Activated naive CD4-positive, alpha-beta T cell treated with anti-CD3 and anti-CD28 coated beads, Interleukin-2, amount 50 U/mL, for 16 hours (primary cell): Measurements from ENCODE around the gene ZFYVE28.

Experiments used
- DNase-seq: peaks from one replicate; pipeline ENCODE4 v3.0.0-alpha.2; 2020

The ZFYVE28 gene

DNA sequence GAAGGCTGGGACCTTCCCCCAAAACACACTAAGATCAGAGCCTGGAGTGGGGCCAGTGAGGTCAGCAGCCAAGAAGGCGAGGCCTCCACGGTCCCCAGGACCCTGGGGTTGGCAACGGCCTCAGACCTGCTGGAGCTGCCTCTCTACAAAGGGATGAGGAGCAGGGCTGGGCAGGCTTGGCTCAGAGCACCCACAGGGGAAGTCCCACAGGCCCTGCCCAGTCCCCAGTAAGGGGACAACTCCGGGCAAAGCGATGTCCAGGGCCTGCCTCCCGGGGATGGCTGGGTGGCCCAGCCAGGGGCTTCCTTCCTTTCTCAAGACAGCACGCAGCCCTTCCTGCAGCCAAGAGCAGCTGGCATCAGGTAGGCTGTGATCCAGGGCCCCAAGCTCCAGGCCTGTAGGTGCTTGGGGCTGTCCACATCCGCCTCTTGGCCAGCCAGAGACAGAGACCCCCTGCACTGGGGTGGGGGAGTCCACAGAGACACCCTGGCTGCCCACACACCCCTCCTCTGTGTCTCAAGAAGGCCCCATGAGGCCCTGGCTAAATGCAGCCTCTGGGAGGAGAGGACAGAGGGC lies 162.2 kb downstream of the ZFYVE28 start:
- no peak for DNase-seq

GRCh38 chr4:2255501-2256155 lies 162.8 kb downstream of the ZFYVE28 start:
- DNase-seq: no peak

DNA sequence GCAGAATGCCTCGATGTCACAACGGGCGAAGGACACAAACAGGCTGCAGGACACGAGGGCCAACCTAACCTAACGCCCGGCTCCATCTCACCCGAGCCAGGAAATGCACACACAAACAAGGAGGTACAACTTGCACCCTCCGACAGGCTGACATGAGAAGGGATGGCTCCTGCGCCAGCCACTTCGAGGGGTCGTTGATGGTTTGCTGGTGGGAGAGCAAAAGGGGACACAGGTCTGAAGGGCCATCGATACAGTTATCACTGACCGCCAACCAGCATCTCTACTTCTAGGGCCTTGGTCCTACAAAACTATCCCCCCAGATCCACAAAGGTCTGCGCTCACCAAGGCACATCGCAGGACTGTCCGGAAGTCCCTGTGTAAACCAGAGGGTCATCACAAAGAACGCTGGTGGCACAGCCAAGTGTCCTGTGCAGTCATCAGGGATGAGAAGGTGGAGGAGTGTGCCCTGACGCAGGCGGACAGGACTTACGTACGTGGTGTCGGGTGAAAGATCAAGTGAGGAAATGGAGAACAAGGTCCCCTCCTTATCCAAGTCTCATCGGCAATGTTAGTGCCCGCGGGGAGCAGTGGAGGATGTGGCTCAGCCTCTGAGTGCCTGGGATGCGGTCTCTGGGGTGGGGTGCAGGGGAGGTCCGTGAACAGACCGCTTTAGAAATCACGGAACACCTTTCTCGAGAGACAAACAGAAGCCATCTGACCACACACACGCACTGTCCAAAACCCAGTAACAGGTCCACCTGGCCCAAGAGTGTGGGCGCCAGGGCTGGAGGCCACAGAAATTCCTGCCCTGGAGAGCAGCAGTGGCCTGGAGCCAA lies 163.6 kb downstream of the ZFYVE28 start:
- no peak for DNase-seq

DNA sequence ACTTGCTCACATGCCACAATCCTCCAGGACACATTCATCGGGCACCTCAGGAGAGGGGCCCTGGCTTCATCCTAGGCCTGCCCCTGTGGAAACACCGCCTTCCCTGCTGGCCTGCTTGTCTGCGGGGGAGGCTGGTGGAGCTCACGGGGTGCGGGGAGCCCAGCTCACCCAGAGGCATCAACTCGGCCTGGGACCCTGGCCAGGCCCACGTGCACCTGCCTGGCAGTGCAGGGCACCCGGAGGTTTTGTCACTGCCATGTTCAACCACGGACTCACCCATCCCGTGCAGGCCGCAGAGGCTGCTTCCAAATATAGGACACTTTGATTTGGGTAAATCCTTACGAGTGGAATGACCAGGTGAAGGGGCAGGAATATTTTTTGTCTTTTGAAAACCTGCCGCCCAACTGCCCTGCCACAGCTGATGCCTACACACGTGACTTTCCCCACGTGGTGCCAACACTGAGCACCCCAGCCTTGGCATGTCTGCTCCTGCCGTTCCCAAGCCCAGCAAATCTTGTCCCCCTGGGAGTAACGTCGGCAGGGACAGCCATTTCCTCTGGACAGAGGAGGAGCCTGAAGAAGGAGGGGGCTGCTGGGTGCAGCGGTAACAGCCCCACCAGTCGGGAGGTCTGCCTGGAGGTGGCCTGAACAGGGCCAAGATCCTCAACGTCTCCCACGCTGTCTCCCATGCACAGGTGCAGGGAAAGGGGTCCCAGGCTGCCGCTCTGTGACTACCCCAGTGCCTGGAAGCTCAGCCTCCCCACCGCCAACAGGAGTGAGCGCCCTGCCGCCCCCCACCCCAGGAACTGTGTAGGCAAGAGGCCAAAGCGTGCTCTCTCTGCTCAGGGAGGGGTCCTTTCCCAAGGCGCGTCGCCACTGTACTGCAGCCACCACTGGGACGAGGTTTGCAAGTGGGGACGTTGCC lies 165.0 kb downstream of the ZFYVE28 start:
- no peak for DNase-seq

GRCh38 chr4:2252530-2253091 lies 165.8 kb downstream of the ZFYVE28 start:
- no peak for DNase-seq

DNA sequence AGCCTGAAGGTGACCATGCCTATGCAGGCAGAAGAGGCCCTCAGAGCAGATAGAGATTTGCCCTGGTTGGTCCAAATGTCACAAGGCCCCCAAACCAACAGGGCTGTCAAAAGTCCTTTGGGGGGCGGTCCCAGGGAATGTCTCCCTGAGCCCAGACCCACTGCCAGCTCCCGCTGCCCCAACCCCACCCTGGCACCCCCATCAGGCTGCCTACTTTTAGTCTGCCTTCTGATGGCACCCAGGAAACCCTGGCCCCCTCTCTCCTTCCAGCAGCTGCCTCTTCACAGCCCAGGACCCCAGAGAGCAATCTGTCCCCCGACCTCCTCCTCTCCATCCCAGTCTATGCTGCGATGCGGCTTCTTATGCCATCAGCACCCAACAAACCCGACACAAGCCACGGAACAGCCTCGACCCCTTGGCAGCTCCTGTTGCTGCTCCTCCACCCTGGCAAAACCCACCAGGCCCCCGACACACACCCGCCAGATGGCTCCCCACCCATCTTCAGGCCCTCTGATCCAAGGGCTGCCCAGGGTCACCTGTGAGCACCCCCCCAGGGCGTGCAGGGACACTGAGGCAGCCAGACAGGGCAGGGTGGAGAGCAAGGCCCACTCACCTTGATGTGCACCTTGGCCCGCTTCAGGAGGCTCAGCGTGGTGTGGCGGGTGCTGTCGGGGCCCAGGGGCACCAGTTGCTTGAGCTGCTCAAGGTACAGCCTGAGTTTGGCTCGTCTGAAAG lies 166.5 kb downstream of the ZFYVE28 start:
- peak; percentile 8 for DNase-seq

GRCh38 chr4:2251073-2251794 lies 167.2 kb downstream of the ZFYVE28 start:
- DNase-seq: peak; percentile 8

DNA sequence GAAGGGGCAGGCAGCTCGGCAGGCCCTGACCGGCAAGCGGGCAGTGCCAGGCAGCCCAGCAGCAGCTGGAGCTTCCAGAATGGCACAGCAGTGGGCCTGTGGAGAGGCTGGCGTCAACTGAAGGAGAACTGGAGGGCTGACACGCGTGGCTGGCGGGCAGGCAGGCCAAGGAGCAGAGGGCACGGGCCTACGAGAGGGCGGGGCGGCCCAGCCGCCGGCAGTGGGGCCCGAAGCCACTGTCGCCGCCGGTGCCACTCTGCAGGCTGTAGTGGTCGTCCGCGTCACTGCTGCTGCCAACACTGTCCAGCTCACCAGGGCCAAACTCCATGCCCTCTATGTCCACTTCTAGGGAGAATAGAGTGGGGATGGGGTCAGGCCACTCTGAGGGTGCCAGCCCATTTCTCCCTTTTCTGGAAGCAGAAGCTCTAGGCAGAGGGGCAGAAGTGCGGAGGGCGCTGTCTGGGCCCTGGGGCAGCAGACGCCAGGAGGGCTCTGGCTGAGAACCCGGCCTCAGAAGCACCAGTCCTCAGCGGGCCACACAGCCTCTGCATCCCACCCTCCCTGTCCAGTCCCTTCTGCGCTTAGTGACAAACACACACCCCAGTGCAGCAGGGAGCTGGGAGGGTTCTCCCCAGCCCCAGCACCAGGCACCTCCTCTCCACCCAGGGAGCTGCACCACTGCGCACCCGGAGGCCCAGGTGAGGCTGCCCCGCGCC lies 167.9 kb downstream of the ZFYVE28 start:
- DNase-seq: no peak

- no peak for DNase-seq
These were observed 168.7 kb downstream of the ZFYVE28 start for GRCh38 chr4:2249526-2250356.

GRCh38 chr4:2248821-2249261 lies 169.6 kb downstream of the ZFYVE28 start:
- DNase-seq: no peak

- no peak for DNase-seq
These were observed 170.2 kb downstream of the ZFYVE28 start for GRCh38 chr4:2248044-2248780.

DNA sequence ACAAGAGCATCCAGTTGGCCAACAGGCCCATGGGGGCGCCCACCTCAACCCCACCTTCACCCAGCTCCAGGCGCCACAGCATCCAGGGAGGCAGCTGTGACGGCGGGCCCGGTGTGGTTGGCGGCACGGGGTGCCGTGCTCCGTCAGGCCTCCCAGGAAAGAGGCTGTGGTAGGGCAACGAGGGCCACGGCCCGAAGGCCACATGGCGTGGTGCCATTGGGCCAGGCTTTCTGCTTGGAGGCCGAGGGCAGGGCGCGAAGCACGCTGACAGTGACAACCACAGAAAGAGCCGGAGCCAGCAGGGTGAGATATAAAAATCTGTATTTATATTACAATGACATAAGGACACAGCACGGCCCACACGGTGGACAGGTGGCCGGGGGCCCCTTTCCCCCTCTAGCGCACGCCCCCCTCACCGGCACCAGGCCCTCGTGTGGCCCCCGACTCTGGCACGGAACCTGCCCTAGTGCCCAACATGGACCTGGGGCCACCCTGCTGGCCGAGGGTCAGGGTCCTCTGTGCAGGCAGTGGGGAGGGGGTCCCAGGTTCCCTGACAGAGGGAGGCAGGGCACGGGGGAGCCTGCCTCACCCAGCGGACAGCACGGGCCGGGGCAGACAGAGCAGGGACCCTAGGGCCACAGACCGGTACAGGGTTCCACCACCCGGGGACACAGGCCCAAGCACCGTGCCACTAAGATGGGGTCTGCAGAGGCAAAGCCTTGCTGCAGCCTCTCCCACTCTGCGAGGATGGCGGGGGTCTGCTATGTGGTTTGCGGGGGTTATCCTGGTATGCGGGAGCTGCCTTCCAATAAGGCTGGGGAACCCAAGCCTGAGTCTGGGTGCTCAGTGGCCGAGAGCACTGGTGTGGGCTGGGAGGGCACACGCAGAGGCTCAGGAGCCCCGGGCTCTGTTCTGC lies 171.1 kb downstream of the ZFYVE28 start:
- peak; percentile 10 for DNase-seq

GRCh38 chr4:2246384-2247127 lies 171.9 kb downstream of the ZFYVE28 start:
- peak; percentile 10 for DNase-seq

DNA sequence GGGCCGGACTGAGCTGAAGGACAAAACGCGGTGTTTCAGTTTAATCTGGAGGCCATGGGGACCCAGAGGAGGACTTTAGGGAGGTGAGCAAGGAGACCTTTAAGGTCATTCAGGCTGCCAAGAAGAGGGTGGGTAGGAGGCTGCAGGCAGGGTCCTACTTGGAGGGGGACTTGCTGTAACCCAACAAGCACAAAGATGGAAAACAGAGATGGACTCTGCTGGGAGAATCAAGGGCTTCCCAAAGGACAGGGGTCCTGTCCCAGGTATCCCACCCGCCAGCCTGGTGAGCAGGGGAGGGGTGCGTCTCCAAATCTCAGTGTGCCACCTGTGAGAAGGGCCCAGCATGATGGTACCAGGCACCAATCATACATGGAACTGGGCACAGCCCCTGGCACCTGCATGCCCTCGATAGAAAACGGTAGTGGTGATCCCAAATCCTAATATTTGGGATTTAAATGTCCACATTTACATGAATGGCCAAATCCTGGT lies 172.6 kb downstream of the ZFYVE28 start:
- DNase-seq: no peak

- DNase-seq: no peak
These were observed 173.2 kb downstream of the ZFYVE28 start for GRCh38 chr4:2245057-2245786.
